CD4-positive, CD25-positive, alpha-beta regulatory T cell (primary cell): ENCODE results near the gene PCDHA6. TPM values are rescaled to one million over a fixed set of nuclear protein-coding genes. Genes with fewer than 3 reads are reported as not detected.
"Not testable (repeated sequence)": the region's sequence is repeated elsewhere in the genome, so short reads cannot be mapped to it uniquely, and the experiment has no call there.

Source experiments
- ATAC-seq, 2 donors: fragments of 150-1000 bp; cut with Tn5 transposase; one replicate each; pipeline ENCODE4 v1.10.0; 2021; ENCODE audit warnings: low read depth in 2 of 2, moderate number of reproducible peaks in 2 of 2, moderate library complexity in 1 of 2
- DNase-seq, 3 donors: peaks; one replicate each; pipeline versions ENCODE4 v3.0.0 to v3.0.0-alpha.2; 2012 to 2022; ENCODE audit warnings: mixed read lengths in 1 of 3
- H3K27ac ChIP-seq: one replicate; pipeline ENCODE4 v1.7.0; 2013; ENCODE audit warnings: mild to moderate bottlenecking, low read length; ENCODE audit not compliant: insufficient read depth, poor library complexity, severe bottlenecking
- H3K27me3 ChIP-seq: one replicate; pipeline ENCODE4 v1.7.0; 2013; ENCODE audit warnings: low read length; ENCODE audit not compliant: control insufficient read depth, insufficient read depth
- H3K36me3 ChIP-seq: one replicate; pipeline ENCODE4 v1.7.0; 2013; ENCODE audit warnings: mild to moderate bottlenecking, low read length, moderate library complexity; ENCODE audit not compliant: control insufficient read depth, insufficient read depth
- H3K4me1 ChIP-seq: 2 replicates; pipeline ENCODE4 v1.7.0; 2013; ENCODE audit warnings: mild to moderate bottlenecking, low read length; ENCODE audit not compliant: insufficient read depth, control insufficient read depth, poor library complexity, severe bottlenecking
- H3K4me3 ChIP-seq: one replicate; pipeline ENCODE4 v1.7.0; 2013; ENCODE audit warnings: low read depth, mild to moderate bottlenecking, low read length, moderate library complexity
- H3K9me3 ChIP-seq, 2 experiments: 1 replicate in 1 of 2; 2 replicates in 1 of 2; pipeline ENCODE4 v1.7.0; 2013; ENCODE audit warnings: low read length in 2 of 2, mild to moderate bottlenecking in 1 of 2, moderate library complexity in 1 of 2; ENCODE audit not compliant: control insufficient read depth in 2 of 2
- H3K27ac Mint-ChIP-seq, 3 donors: one replicate each; pipeline ENCODE4 v1.8.0; 2020 to 2022; ENCODE audit warnings: mild to moderate bottlenecking in 3 of 3, mixed read lengths in 3 of 3, moderate library complexity in 2 of 3
- H3K27me3 Mint-ChIP-seq: one replicate; pipeline ENCODE4 v1.8.0; 2022; ENCODE audit warnings: mild to moderate bottlenecking, mixed read lengths
- H3K36me3 Mint-ChIP-seq: one replicate; pipeline ENCODE4 v1.8.0; 2020; ENCODE audit warnings: mixed read lengths
- H3K4me1 Mint-ChIP-seq, 4 donors: one replicate each; pipeline ENCODE4 v1.8.0; 2020 to 2022; ENCODE audit warnings: mixed read lengths in 4 of 4, mild to moderate bottlenecking in 1 of 4
- H3K4me3 Mint-ChIP-seq, 4 donors: one replicate each; pipeline ENCODE4 v1.8.0; 2020 to 2022; ENCODE audit warnings: mild to moderate bottlenecking in 4 of 4, mixed read lengths in 4 of 4, moderate library complexity in 3 of 4
- H3K9me3 Mint-ChIP-seq, 7 donors: one replicate each; pipeline ENCODE4 v1.8.0; 2020 to 2022; ENCODE audit warnings: mixed read lengths in 7 of 7, mild to moderate bottlenecking in 3 of 7, moderate library complexity in 2 of 7
- polyA plus RNA-seq, 4 donors: library from polyadenylated mRNA; unstranded; fragments of 300-500 nt; fragmentation: Illumina TruSeq; gene quantifications; one replicate each; pipeline ENCODE4 v1.2.3, GENCODE V29; 2021
- total RNA-seq: library from RNA; stranded (reverse); gene quantifications from one replicate; pipeline ENCODE4 v1.2.3, GENCODE V29; 2022

PCDHA6 gene
- total and polyA plus RNA-seq, 5 donors from 2014 or later, result not detected

GRCh38 chr5:140794595-140795258 lies 33.0 kb upstream of the PCDHA6 start, which contains the start of gene PCDHA2:
TSS of gene PCDHA2 (plus strand) at chr5:140794852.
- H3K4me3 ChIP-seq, result no peak within 1 kb of the TSS
- Mint-ChIP-seq H3K4me3 (no peak within 1 kb of the TSS), H3K27ac (no peak within 1 kb of the TSS), H3K9me3 (peaks cover 2 to 48% (median 11%) of the 10 kb centered on the region in 7 donors), H3K4me1 (no peaks in the 10 kb centered on the region), H3K36me3 (no peaks in the 10 kb centered on the region), H3K27me3 (peaks cover 7% of the 10 kb centered on the region)
- peaks cover 2% of the 10 kb centered on the region for H3K27me3 ChIP-seq
- H3K4me1 ChIP-seq, result no peaks in the 10 kb centered on the region
- H3K9me3 ChIP-seq, result peaks cover 34 to 50% of the 10 kb centered on the region in 2 experiments
- DNase-seq (no peak), ATAC-seq (no peak)
- H3K36me3 ChIP-seq, result no peaks in the 10 kb centered on the region
- no peak within 1 kb of the TSS for H3K27ac ChIP-seq

DNA sequence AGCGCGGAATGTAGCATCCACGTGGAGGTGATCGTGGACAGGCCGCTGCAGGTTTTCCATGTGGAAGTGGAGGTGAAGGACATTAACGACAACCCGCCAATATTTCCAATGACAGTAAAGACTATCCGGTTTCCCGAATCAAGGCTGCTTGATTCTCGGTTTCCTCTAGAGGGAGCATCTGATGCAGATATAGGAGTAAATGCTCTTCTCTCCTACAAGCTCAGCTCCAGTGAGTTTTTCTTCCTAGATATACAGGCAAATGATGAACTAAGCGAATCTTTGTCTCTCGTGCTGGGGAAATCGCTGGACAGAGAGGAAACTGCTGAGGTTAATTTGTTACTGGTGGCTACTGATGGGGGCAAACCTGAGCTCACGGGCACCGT lies 32.5 kb upstream of the PCDHA6 start:
- H3K36me3 ChIP-seq, result no peaks in the 10 kb centered on the region
- H3K4me3 ChIP-seq, result no peak overlapping the region
- no peak overlapping the region for H3K27ac ChIP-seq
- H3K4me1 ChIP-seq, result no peaks in the 10 kb centered on the region
- ATAC-seq (no peak), DNase-seq (no peak)
- Mint-ChIP-seq H3K27me3 (peaks cover 4% of the 10 kb centered on the region), H3K36me3 (no peaks in the 10 kb centered on the region), H3K27ac (no peak overlapping the region), H3K9me3 (peaks cover 2 to 52% (median 11%) of the 10 kb centered on the region in 7 donors), H3K4me1 (no peaks in the 10 kb centered on the region), H3K4me3 (no peak overlapping the region)
- H3K9me3 ChIP-seq, result peaks cover 34 to 45% of the 10 kb centered on the region in 2 experiments
- H3K27me3 ChIP-seq, result peaks cover 2% of the 10 kb centered on the region

DNA sequence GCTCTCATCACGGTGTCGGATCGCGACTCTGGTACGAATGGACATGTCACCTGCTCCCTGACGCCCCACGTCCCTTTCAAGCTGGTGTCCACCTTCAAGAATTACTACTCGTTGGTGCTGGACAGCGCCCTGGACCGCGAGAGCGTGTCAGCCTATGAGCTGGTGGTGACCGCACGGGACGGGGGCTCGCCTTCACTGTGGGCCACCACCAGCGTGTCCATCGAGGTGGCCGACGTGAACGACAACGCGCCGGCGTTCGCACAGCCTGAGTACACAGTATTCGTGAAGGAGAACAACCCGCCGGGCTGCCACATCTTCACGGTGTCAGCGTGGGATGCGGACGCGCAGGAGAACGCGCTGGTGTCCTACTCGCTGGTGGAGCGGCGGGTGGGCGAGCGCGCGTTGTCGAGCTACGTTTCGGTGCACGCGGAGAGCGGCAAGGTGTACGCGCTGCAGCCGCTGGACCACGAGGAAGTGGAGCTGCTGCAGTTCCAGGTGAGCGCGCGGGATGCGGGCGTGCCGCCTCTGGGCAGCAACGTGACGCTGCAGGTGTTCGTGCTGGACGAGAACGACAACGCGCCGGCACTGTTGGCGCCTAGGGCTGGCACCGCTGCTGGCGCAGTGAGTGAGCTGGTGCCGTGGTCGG lies 31.6 kb upstream of the PCDHA6 start:
- not testable (repeated sequence) for H3K36me3 Mint-ChIP-seq, ATAC-seq
- peaks cover under 1 to 49% (median 12%) of the 10 kb centered on the region in 7 donors for H3K9me3 Mint-ChIP-seq

GRCh38 chr5:140796718-140797095 lies 31.1 kb upstream of the PCDHA6 start:
- DNase-seq, result no peak
- H3K27ac ChIP-seq, result no peak overlapping the region
- no peak overlapping the region for H3K27ac Mint-ChIP-seq
- peaks cover 4% of the 10 kb centered on the region for H3K27me3 Mint-ChIP-seq
- H3K4me3 ChIP-seq, result no peak overlapping the region
- no peak overlapping the region for H3K4me3 Mint-ChIP-seq
- peaks cover 0 to 46% (median 10%) of the 10 kb centered on the region in 7 donors for H3K9me3 Mint-ChIP-seq
- H3K27me3 ChIP-seq, result peaks cover 2% of the 10 kb centered on the region
- no peaks in the 10 kb centered on the region for H3K4me1 Mint-ChIP-seq
- no peaks in the 10 kb centered on the region for H3K36me3 ChIP-seq
- H3K36me3 Mint-ChIP-seq, result no peaks in the 10 kb centered on the region
- no peaks in the 10 kb centered on the region for H3K4me1 ChIP-seq
- peaks cover 31 to 54% of the 10 kb centered on the region in 2 experiments for H3K9me3 ChIP-seq
- no peak for ATAC-seq

More for the DNA sequence above, 31.6 kb upstream of the PCDHA6 start:
- not testable (repeated sequence) for H3K27me3 ChIP-seq, H3K27ac ChIP-seq, H3K4me3 Mint-ChIP-seq, H3K36me3 ChIP-seq, H3K4me3 ChIP-seq, H3K4me1 ChIP-seq, H3K4me1 Mint-ChIP-seq, H3K27ac Mint-ChIP-seq, H3K27me3 Mint-ChIP-seq, DNase-seq
- H3K9me3 ChIP-seq, result peaks cover 33 to 53% of the 10 kb centered on the region in 2 experiments

DNA sequence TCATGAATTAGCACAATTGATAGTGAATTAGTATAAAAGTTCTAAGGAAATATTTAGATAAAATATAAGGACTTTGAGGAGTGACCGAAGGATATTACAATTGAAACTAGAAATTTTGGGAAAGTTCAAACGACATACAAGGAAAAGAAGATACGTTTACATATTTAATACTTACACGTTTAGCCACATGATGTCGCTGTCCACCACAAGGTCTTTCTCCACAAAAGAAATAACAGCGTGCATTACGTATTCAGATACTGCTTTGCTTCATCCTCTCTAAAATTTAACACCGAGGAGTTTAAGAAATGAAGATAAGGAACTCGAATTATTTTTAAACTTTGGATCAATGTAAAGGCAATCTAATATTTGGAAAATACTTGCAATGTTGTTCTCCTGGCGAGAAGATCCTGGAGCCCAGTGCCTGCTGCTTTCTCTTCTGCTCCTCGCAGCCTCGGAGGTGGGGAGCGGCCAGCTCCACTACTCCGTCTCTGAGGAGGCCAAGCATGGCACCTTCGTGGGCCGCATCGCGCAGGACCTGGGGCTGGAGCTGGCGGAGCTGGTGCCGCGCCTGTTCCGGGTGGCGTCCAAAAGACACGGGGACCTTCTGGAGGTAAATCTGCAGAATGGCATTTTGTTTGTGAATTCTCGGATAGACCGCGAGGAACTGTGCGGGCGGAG lies 26.8 kb upstream of the PCDHA6 start, which contains the start of gene PCDHA3:
TSS of gene PCDHA3 (plus strand) at position 242 of the 678 bp plus-strand sequence.
- H3K9me3 Mint-ChIP-seq, result peaks cover 0 to 39% (median 10%) of the 10 kb centered on the region in 7 donors

GRCh38 chr5:140801494-140801841 lies 26.3 kb upstream of the PCDHA6 start:
- H3K27me3 ChIP-seq, result no peaks in the 10 kb centered on the region
- ATAC-seq (no peak), DNase-seq (no peak)
- no peak overlapping the region for H3K4me3 ChIP-seq
- no peaks in the 10 kb centered on the region for H3K36me3 Mint-ChIP-seq
- no peaks in the 10 kb centered on the region for H3K4me1 Mint-ChIP-seq
- H3K36me3 ChIP-seq, result no peaks in the 10 kb centered on the region
- peaks cover 8% of the 10 kb centered on the region for H3K27me3 Mint-ChIP-seq
- peaks cover 0 to 40% (median 11%) of the 10 kb centered on the region in 7 donors for H3K9me3 Mint-ChIP-seq
- H3K4me3 Mint-ChIP-seq, result no peak overlapping the region
- H3K9me3 ChIP-seq, result peaks cover 8 to 35% of the 10 kb centered on the region in 2 experiments
- no peak overlapping the region for H3K27ac ChIP-seq
- H3K4me1 ChIP-seq, result no peaks in the 10 kb centered on the region
- H3K27ac Mint-ChIP-seq, result no peak overlapping the region

More for the DNA sequence above, 26.8 kb upstream of the PCDHA6 start, which contains the start of gene PCDHA3:
- Histone ChIP-seq H3K27ac (no peak within 1 kb of the TSS), H3K9me3 (peaks cover 6 to 32% of the 10 kb centered on the region in 2 experiments), H3K36me3 (no peaks in the 10 kb centered on the region), H3K27me3 (no peaks in the 10 kb centered on the region), H3K4me3 (no peak within 1 kb of the TSS), H3K4me1 (no peaks in the 10 kb centered on the region)
- no peak within 1 kb of the TSS for H3K4me3 Mint-ChIP-seq
- H3K36me3 Mint-ChIP-seq, result no peaks in the 10 kb centered on the region
- DNase-seq (peak in 1 of 3 donors; percentile 6), ATAC-seq (no peak)
- H3K4me1 Mint-ChIP-seq, result no peaks in the 10 kb centered on the region
- peaks cover 5% of the 10 kb centered on the region for H3K27me3 Mint-ChIP-seq
- H3K27ac Mint-ChIP-seq, result no peak within 1 kb of the TSS

DNA sequence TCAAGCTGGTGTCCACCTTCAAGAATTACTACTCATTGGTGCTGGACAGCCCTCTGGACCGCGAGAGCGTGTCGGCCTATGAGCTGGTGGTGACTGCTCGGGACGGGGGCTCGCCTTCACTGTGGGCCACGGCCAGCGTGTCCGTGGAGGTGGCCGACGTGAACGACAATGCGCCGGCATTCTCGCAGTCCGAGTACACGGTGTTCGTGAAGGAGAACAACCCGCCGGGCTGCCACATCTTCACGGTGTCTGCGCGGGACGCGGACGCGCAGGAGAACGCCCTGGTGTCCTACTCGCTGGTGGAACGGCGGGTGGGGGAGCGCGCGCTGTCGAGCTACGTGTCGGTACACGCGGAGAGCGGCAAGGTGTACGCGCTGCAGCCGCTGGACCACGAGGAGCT lies 25.4 kb upstream of the PCDHA6 start:
- not testable (repeated sequence) for H3K4me3 Mint-ChIP-seq, H3K27me3 ChIP-seq, ATAC-seq, H3K27ac Mint-ChIP-seq, H3K4me1 Mint-ChIP-seq, H3K36me3 Mint-ChIP-seq, H3K4me3 ChIP-seq, DNase-seq, H3K36me3 ChIP-seq, H3K4me1 ChIP-seq, H3K27ac ChIP-seq
- peaks cover 0 to 44% (median 11%) of the 10 kb centered on the region in 7 donors for H3K9me3 Mint-ChIP-seq
- peaks cover 12% of the 10 kb centered on the region for H3K27me3 Mint-ChIP-seq
- H3K9me3 ChIP-seq, result peaks cover 9 to 38% of the 10 kb centered on the region in 2 experiments
